K562 (cell line): Measurements from ENCODE around the gene BCL2L15. TPM values are rescaled to one million over a fixed set of nuclear protein-coding genes. Genes with fewer than 3 reads are reported as not detected.

Experiments
- ADNP ChIP-seq: fragments of 200-800 bp; sonication (Bioruptor generic); IDR thresholded peaks from 2 replicates; pipeline ENCODE4 v1.6.1; 2016; ENCODE audit warnings: missing genetic modification characterization, missing compliant biosample characterization
- BCOR ChIP-seq: fragments of 450-650 bp; IDR thresholded peaks from 2 replicates; pipeline ENCODE4 v1.6.1; 2016
- BHLHE40 ChIP-seq: IDR thresholded peaks from 2 replicates; pipeline ENCODE4 v1.6.1; 2011; ENCODE audit warnings: low read length, improper control_type of control experiment
- CEBPG ChIP-seq, 3 experiments: fragments of 200-800 bp in 1 of 3; sonication (Bioruptor generic) in 1 of 3; sonication (generic) in 1 of 3; formaldehyde crosslinking in 1 of 3; IDR thresholded peaks in 2 of 3; conservative IDR thresholded peaks in 1 of 3; 2 replicates each; pipeline versions ENCODE4 v1.6.1 to v1.8.0; 2016 to 2022; ENCODE audit warnings: missing compliant biosample characterization in 2 of 3, missing genetic modification characterization in 2 of 3, mild to moderate bottlenecking in 1 of 3, missing genetic modification reagents in 1 of 3
- DDX20 ChIP-seq: fragments of 450-650 bp; IDR thresholded peaks from 2 replicates; pipeline ENCODE4 v1.6.1; 2016; ENCODE audit warnings: missing genetic modification characterization, low read depth, mild to moderate bottlenecking, missing compliant biosample characterization, moderate library complexity
- EZH2 ChIP-seq: IDR thresholded peaks from 2 replicates; pipeline ENCODE4 v1.6.1; 2012; ENCODE audit warnings: low read depth, mild to moderate bottlenecking, inconsistent platforms, low read length, borderline replicate concordance
- FOXJ3 ChIP-seq: sonication (generic); formaldehyde crosslinking; IDR thresholded peaks from 2 replicates; pipeline ENCODE4 v1.4.0; 2020; ENCODE audit warnings: mild to moderate bottlenecking, missing genetic modification reagents
- FOXP4 ChIP-seq: sonication (generic); formaldehyde crosslinking; IDR thresholded peaks from 2 replicates; pipeline ENCODE4 v1.8.0; 2022; ENCODE audit warnings: mild to moderate bottlenecking, missing genetic modification reagents, borderline replicate concordance
- ILF3 ChIP-seq: fragments of 450-650 bp; IDR thresholded peaks from 2 replicates; pipeline ENCODE4 v1.6.1; 2018; ENCODE audit warnings: antibody characterized with exemption, mild to moderate bottlenecking, moderate library complexity, borderline replicate concordance
- KLF10 ChIP-seq: fragments of 250-450 bp; sonication (Bioruptor Pico); IDR thresholded peaks from 2 replicates; pipeline ENCODE4 v1.6.1; 2021; ENCODE audit warnings: matching md5 sums
- MCM3 ChIP-seq: fragments of 450-650 bp; IDR thresholded peaks from 2 replicates; pipeline ENCODE4 v1.6.1; 2016
- MCM7 ChIP-seq, 2 experiments: fragments of 450-650 bp; IDR thresholded peaks; 2 replicates each; pipeline ENCODE4 v1.6.1; 2016 to 2018
- MNT ChIP-seq, 2 experiments: fragments of 450-650 bp; conservative IDR thresholded peaks; 2 replicates each; pipeline ENCODE4 v1.6.1; 2017; ENCODE audit warnings: mild to moderate bottlenecking in 2 of 2, moderate library complexity in 2 of 2
- NELFE ChIP-seq: IDR thresholded peaks from 2 replicates; pipeline ENCODE4 v1.6.1; 2011; ENCODE audit warnings: mild to moderate bottlenecking; ENCODE audit not compliant: insufficient read depth, insufficient read length
- PTBP1 ChIP-seq: fragments of 200-400 bp; formaldehyde crosslinking; IDR thresholded peaks from 2 replicates; pipeline ENCODE4 v1.6.1; 2017; ENCODE audit warnings: low read depth, low read length
- RBM34 ChIP-seq: fragments of 200-400 bp; formaldehyde crosslinking; IDR thresholded peaks from 2 replicates; pipeline ENCODE4 v1.6.1; 2018; ENCODE audit warnings: low read length, borderline replicate concordance; ENCODE audit not compliant: insufficient read depth
- SAFB ChIP-seq: fragments of 200-400 bp; formaldehyde crosslinking; IDR thresholded peaks from 2 replicates; pipeline ENCODE4 v1.6.1; 2017; ENCODE audit warnings: low read depth, low read length, borderline replicate concordance
- SMAD1 ChIP-seq: fragments of 150-350 bp; IDR thresholded peaks from 2 replicates; pipeline ENCODE4 v1.6.1; 2014; ENCODE audit warnings: low read length, low read depth; ENCODE audit not compliant: partially characterized antibody
- STAT5A ChIP-seq: IDR thresholded peaks from 2 replicates; pipeline ENCODE4 v1.6.1; 2012; ENCODE audit warnings: low read length, inconsistent platforms, borderline replicate concordance
- U2AF1 ChIP-seq: fragments of 200-400 bp; formaldehyde crosslinking; optimal IDR thresholded peaks from 2 replicates; pipeline ENCODE3; 2017; ENCODE audit warnings: mild to moderate bottlenecking, low read depth, low read length, moderate library complexity
- WHSC1 ChIP-seq: IDR thresholded peaks from one replicate; pipeline ENCODE4 v1.6.1; 2012; ENCODE audit warnings: low read length, control low read depth, inconsistent platforms
- YBX1 ChIP-seq: fragments of 450-650 bp; IDR thresholded peaks from 2 replicates; pipeline ENCODE4 v1.7.1; 2016; ENCODE audit warnings: mild to moderate bottlenecking
- ZNF175 ChIP-seq: fragments of 200-800 bp; sonication (Bioruptor generic); IDR thresholded peaks from 2 replicates; pipeline ENCODE4 v1.6.1; 2016; ENCODE audit warnings: low read depth, mild to moderate bottlenecking, missing genetic modification characterization, missing compliant biosample characterization
- ZNF644 ChIP-seq: fragments of 200-800 bp; sonication (Bioruptor generic); IDR thresholded peaks from 2 replicates; pipeline ENCODE4 v1.6.1; 2016; ENCODE audit warnings: low read depth, missing genetic modification characterization, missing compliant biosample characterization
- ZNF75A ChIP-seq: fragments of 450-650 bp; formaldehyde crosslinking; IDR thresholded peaks from 2 replicates; pipeline ENCODE4 v1.4.0; 2020; ENCODE audit warnings: mild to moderate bottlenecking
- ZNF778 ChIP-seq: fragments of 450-650 bp; formaldehyde crosslinking; IDR thresholded peaks from 2 replicates; pipeline ENCODE4 v1.4.0; 2020; ENCODE audit warnings: mild to moderate bottlenecking, moderate library complexity
- polyA plus RNA-seq, 8 experiments: library from polyadenylated mRNA; depleted of rRNA in 4 of 8; stranded (reverse) in 5 of 8; unstranded in 3 of 8; fragments of >200 nt; fragmentation: Nextera tagmentation in 2 of 8; fragmentation: Illumina TruSeq in 1 of 8; extraction: Ambion mirVana in 2 of 8; extraction: Trizol in 1 of 8; gene quantifications; 2 replicates each; pipeline versions ENCODE4 v1.2.1 to v1.2.3, GENCODE V29; 2011 to 2014; ENCODE audit warnings: inconsistent platforms in 1 of 8, missing spikeins in 1 of 8
- total RNA-seq, 7 experiments: library from RNA; depleted of rRNA in 6 of 7; stranded (reverse); fragments of >200 nt in 6 of 7; fragmentation: Illumina TruSeq in 2 of 7; extraction: Trizol in 2 of 7; gene quantifications; 2 replicates each; pipeline versions ENCODE4 v1.2.1 to v1.2.3, GENCODE V29; 2011 to 2021; ENCODE audit warnings: low replicate concordance in 1 of 7
- TF ChIP-seq, protein P1 (sequence below): fragments of 250-450 bp; sonication (Bioruptor Pico); IDR thresholded peaks from 2 replicates; pipeline ENCODE4 v1.9.0; 2021; ENCODE audit warnings: mild to moderate bottlenecking

BCL2L15 gene
- total and polyA plus RNA-seq, 9 of the 15 experiments (the other 6 are each of a cell fraction or from before 2014, with no cell fraction given): 0.06 to 0.42 (median 0.28) TPM; not detected in 1

DNA sequence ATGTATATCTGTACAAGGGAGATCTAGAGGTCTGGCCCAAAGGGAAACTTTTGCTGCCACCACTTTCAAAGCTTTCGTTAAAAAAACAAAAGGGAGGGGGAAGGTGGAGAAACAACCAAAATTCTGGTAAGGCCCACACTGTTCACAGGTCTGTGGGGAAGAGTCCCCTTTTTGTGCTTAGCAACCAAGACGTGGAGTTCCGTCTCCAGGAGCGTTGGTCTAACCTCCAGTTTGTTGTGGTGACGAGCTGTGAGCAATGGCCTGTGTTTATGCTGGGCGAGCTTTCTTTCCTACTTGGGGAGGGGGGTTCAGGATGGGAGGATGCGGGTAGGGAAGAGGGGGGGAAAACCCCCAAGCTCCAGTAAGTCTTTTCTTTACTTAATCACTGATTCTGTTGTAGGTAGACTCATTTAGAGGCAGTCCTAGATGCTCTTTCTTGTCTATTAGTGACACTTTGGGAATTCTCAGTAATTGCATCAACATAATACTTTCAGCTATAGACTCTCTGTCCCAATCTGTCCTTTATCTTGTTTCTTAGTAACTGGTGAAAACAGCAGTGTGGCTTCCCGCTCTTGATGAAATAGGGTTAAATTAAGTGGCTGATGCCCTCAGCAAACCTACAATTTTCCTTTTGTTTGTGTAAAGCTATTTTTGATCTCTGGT lies 43.2 kb upstream of the BCL2L15 start (continued):
- TF ChIP-seq RBM34 (no peak), WHSC1 (no peak), ZNF175 (no peak), STAT5A (no peak), NELFE (no peak), PTBP1 (no peak), BHLHE40 (0 out of 2 replicates have a peak, but pooled peaks have one; percentile 2), BCOR (no peak), ZNF644 (tag) (no peak), CEBPG (CRISPR knock-in tag; IDR thresholded peaks at IDR 0.05) (0 out of 2 replicates have a peak, but pooled peaks have one; percentile 30), CEBPG (tag; conservative IDR thresholded peaks at IDR 0.05 in 1 of 2, IDR thresholded peaks at IDR 0.05 in 1 of 2) (peak; percentile 59 to 77), U2AF1 (no peak), SMAD1 (no peak), EZH2 (no peak), KLF10 (no peak), SAFB (no peak), MCM7 (IDR thresholded peaks at IDR 0.05) (no peak), FOXJ3 (CRISPR knock-in tag) (no peak), DDX20 (tag) (no peak), ZNF75A (no peak), FOXP4 (CRISPR knock-in tag) (no peak), MCM3 (no peak), YBX1 (no peak), ZNF778 (CRISPR knock-in tag) (no peak), ILF3 (no peak), ADNP (no peak), MNT (conservative IDR thresholded peaks at IDR 0.05) (peak in 1 of 2 experiments; percentile 19; a peak in 1 of 4 replicates)
- TF ChIP-seq, protein P1, sequence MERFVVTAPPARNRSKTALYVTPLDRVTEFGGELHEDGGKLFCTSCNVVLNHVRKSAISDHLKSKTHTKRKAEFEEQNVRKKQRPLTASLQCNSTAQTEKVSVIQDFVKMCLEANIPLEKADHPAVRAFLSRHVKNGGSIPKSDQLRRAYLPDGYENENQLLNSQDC (CRISPR knock-in tag): no peak
